ENCODE data around the gene NUMB.

GRCh38 chr14:73339206-73339605, 119.1 kb downstream of the NUMB start:
- no peak for TF ChIP-seq ZNF232 (CRISPR knock-in tag; IDR thresholded peaks at IDR 0.05)
- TF ChIP-seq, protein P1, sequence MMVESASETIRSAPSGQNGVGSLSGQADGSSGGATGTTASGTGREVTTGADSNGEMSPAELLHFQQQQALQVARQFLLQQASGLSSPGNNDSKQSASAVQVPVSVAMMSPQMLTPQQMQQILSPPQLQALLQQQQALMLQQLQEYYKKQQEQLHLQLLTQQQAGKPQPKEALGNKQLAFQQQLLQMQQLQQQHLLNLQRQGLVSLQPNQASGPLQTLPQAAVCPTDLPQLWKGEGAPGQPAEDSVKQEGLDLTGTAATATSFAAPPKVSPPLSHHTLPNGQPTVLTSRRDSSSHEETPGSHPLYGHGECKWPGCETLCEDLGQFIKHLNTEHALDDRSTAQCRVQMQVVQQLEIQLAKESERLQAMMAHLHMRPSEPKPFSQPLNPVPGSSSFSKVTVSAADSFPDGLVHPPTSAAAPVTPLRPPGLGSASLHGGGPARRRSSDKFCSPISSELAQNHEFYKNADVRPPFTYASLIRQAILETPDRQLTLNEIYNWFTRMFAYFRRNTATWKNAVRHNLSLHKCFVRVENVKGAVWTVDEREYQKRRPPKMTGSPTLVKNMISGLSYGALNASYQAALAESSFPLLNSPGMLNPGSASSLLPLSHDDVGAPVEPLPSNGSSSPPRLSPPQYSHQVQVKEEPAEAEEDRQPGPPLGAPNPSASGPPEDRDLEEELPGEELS (CRISPR knock-in tag; IDR thresholded peaks at IDR 0.05): no peak
- TF ChIP-seq, protein P2, sequence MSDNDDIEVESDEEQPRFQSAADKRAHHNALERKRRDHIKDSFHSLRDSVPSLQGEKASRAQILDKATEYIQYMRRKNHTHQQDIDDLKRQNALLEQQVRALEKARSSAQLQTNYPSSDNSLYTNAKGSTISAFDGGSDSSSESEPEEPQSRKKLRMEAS (CRISPR knock-in tag; IDR thresholded peaks at IDR 0.05): no peak
- no peak for TF ChIP-seq CTCF (IDR thresholded peaks at IDR 0.05)
- TF ChIP-seq TEAD4 (CRISPR knock-in tag; IDR thresholded peaks at IDR 0.05): no peak
- no peak for TF ChIP-seq HMGXB4 (CRISPR knock-in tag; IDR thresholded peaks at IDR 0.05)
- TF ChIP-seq USF2 (CRISPR knock-in tag; IDR thresholded peaks at IDR 0.05): no peak
- TF ChIP-seq AR (CRISPR knock-in tag; IDR thresholded peaks at IDR 0.05): no peak
- TF ChIP-seq, protein P3, sequence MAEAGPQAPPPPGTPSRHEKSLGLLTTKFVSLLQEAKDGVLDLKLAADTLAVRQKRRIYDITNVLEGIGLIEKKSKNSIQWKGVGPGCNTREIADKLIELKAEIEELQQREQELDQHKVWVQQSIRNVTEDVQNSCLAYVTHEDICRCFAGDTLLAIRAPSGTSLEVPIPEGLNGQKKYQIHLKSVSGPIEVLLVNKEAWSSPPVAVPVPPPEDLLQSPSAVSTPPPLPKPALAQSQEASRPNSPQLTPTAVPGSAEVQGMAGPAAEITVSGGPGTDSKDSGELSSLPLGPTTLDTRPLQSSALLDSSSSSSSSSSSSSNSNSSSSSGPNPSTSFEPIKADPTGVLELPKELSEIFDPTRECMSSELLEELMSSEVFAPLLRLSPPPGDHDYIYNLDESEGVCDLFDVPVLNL (CRISPR knock-in tag; IDR thresholded peaks at IDR 0.05; ENCODE audit: borderline replicate concordance, low read depth): no peak
- no peak for TF ChIP-seq CBFB (CRISPR knock-in tag; IDR thresholded peaks at IDR 0.05; ENCODE audit: low read depth)
- no peak for TF ChIP-seq GABPB1 (CRISPR knock-in tag; IDR thresholded peaks at IDR 0.05)
- no peak for TF ChIP-seq NFYB (CRISPR knock-in tag; conservative IDR thresholded peaks at IDR 0.05; ENCODE audit: low read depth)
- TF ChIP-seq, protein P4, sequence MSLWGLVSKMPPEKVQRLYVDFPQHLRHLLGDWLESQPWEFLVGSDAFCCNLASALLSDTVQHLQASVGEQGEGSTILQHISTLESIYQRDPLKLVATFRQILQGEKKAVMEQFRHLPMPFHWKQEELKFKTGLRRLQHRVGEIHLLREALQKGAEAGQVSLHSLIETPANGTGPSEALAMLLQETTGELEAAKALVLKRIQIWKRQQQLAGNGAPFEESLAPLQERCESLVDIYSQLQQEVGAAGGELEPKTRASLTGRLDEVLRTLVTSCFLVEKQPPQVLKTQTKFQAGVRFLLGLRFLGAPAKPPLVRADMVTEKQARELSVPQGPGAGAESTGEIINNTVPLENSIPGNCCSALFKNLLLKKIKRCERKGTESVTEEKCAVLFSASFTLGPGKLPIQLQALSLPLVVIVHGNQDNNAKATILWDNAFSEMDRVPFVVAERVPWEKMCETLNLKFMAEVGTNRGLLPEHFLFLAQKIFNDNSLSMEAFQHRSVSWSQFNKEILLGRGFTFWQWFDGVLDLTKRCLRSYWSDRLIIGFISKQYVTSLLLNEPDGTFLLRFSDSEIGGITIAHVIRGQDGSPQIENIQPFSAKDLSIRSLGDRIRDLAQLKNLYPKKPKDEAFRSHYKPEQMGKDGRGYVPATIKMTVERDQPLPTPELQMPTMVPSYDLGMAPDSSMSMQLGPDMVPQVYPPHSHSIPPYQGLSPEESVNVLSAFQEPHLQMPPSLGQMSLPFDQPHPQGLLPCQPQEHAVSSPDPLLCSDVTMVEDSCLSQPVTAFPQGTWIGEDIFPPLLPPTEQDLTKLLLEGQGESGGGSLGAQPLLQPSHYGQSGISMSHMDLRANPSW (CRISPR knock-in tag; conservative IDR thresholded peaks at IDR 0.05; ENCODE audit: low read depth): no peak

All from WTC11 (cell line).